GM23248 (cell line): ENCODE data around the gene IL1A. TPM values are rescaled to one million over a fixed set of nuclear protein-coding genes. Genes with fewer than 3 reads are reported as not detected.

Experiments used
- DNase-seq: peaks from one replicate; pipeline ENCODE4 v3.0.0-alpha.2; 2015
- H2AFZ ChIP-seq: fragments of 200-600 bp; sonication (generic); 2 replicates; pipeline ENCODE4 v1.6.1; 2016; ENCODE audit warnings: antibody characterized with exemption
- H3F3A ChIP-seq: fragments of 200-600 bp; sonication (generic); 2 replicates; pipeline ENCODE4 v1.6.1; 2016; ENCODE audit warnings: mild to moderate bottlenecking, antibody characterized with exemption, mixed run types; ENCODE audit not compliant: insufficient read depth
- H3K27ac ChIP-seq: fragments of 200-600 bp; sonication (generic); 2 replicates; pipeline ENCODE4 v1.5.1; 2016; ENCODE audit warnings: mild to moderate bottlenecking
- H3K27me3 ChIP-seq: fragments of 200-600 bp; sonication (generic); replicated peaks from 2 replicates; pipeline ENCODE4 v1.6.1; 2016; ENCODE audit warnings: mild to moderate bottlenecking; ENCODE audit not compliant: insufficient read depth
- H3K36me3 ChIP-seq: fragments of 200-600 bp; sonication (generic); 2 replicates; pipeline ENCODE4 v1.6.1; 2016; ENCODE audit warnings: low read depth, mild to moderate bottlenecking
- H3K4me1 ChIP-seq: fragments of 200-600 bp; sonication (generic); 2 replicates; pipeline ENCODE4 v1.6.1; 2016; ENCODE audit warnings: mild to moderate bottlenecking; ENCODE audit not compliant: insufficient read depth
- H3K4me2 ChIP-seq: fragments of 200-600 bp; sonication (generic); one replicate; pipeline ENCODE4 v1.6.1; 2016; ENCODE audit warnings: mild to moderate bottlenecking; ENCODE audit not compliant: unreplicated experiment
- H3K4me3 ChIP-seq: fragments of 200-600 bp; sonication (generic); 2 replicates; pipeline ENCODE4 v1.5.1; 2016; ENCODE audit warnings: mild to moderate bottlenecking
- H3K79me2 ChIP-seq: fragments of 200-600 bp; sonication (generic); 2 replicates; pipeline ENCODE4 v1.6.1; 2016; ENCODE audit warnings: mild to moderate bottlenecking; ENCODE audit not compliant: insufficient read depth
- H3K9ac ChIP-seq: fragments of 200-600 bp; sonication (generic); 2 replicates; pipeline ENCODE4 v1.6.1; 2016; ENCODE audit warnings: mild to moderate bottlenecking
- H3K9me2 ChIP-seq: fragments of 200-600 bp; sonication (generic); 2 replicates; pipeline ENCODE4 v1.6.1; 2016; ENCODE audit warnings: mixed run types, mild to moderate bottlenecking, moderate library complexity; ENCODE audit not compliant: insufficient read depth
- H3K9me3 ChIP-seq: fragments of 200-600 bp; sonication (generic); one replicate; pipeline ENCODE4 v1.6.1; 2017; ENCODE audit warnings: low read depth
- H4K20me1 ChIP-seq: fragments of 200-600 bp; sonication (generic); 2 replicates; pipeline ENCODE4 v1.6.0; 2016; ENCODE audit not compliant: insufficient read depth
- EZH2 ChIP-seq: fragments of 200-600 bp; sonication (generic); IDR thresholded peaks from 2 replicates; pipeline ENCODE4 v1.6.1; 2018; ENCODE audit warnings: antibody characterized with exemption, mild to moderate bottlenecking; ENCODE audit not compliant: insufficient read depth, poor library complexity, severe bottlenecking
- EZH2phosphoT487 ChIP-seq: fragments of 200-600 bp; sonication (generic); IDR thresholded peaks from 2 replicates; pipeline ENCODE4 v1.6.1; 2018; ENCODE audit warnings: antibody characterized with exemption, moderate library complexity, mild to moderate bottlenecking, low read depth; ENCODE audit not compliant: insufficient read depth
- WGBS, 2 experiments: methylation state at CpG; one replicate each; pipeline ENCODE4 v1.1.6; 2015 to 2017; ENCODE audit warnings: low lambda C conversion rate in 2 of 2, low coverage in 1 of 2; ENCODE audit errors: missing lambda C conversion rate in 2 of 2; 5-methylcytosine and 5-hydroxymethylcytosine counted together
- in situ Hi-C: fragments of 300-500 bp; cut with MboI; formaldehyde crosslinking; loops from 2 replicates; pipeline ENCODE4 v1.15.0; 2020
- polyA plus RNA-seq: library from polyadenylated mRNA; unstranded; fragments of >200 nt; fragmentation: Nextera tagmentation; extraction: Ambion mirVana; gene quantifications from 2 replicates; pipeline ENCODE4 v1.2.1, GENCODE V29; 2016
- total RNA-seq: library from RNA; depleted of rRNA; stranded (reverse); fragments of >200 nt; shearing (Covaris generic); gene quantifications from 2 replicates; pipeline ENCODE4 v1.2.3, GENCODE V29; 2014

IL1A gene
- total and polyA plus RNA-seq, 2 experiments from 2014 or later, result 0.54 TPM; not detected in 1

- in situ Hi-C loops, result no loop called here
- Histone ChIP-seq H3K4me2 (no peak overlapping the region), H3K4me3 (no peak overlapping the region), H4K20me1 (no peaks in the 10 kb centered on the region), H3K9me3 (no peaks in the 10 kb centered on the region), H3K27ac (no peak overlapping the region), H3K27me3 (no peaks in the 10 kb centered on the region), H3K4me1 (no peaks in the 10 kb centered on the region; the same call in 1 of the 2 replicates), H2AFZ (peak overlapping the region; percentile 95; the same call in 1 of the 2 replicates), H3K79me2 (peaks cover 54% of the 10 kb centered on the region), H3K36me3 (no peaks in the 10 kb centered on the region), H3F3A (no peaks in the 10 kb centered on the region), H3K9ac (no peak overlapping the region), H3K9me2 (no peaks in the 10 kb centered on the region)
- TF ChIP-seq EZH2 (no peak), EZH2phosphoT487 (no peak)
- no peak for DNase-seq
- 96 to 99% methylated on average over 4 of the region's 4 CpGs for WGBS, 2 experiments
Observed at GRCh38 chr2:112762276-112762675, 22.0 kb downstream of the IL1A start.

GRCh38 chr2:112760149-112760548 is 24.1 kb downstream of the IL1A start:
- 94 to 96% methylated on average over 1 of the region's 1 CpG for WGBS, 2 experiments
- Histone ChIP-seq H4K20me1 (no peaks in the 10 kb centered on the region), H3K4me2 (no peak overlapping the region), H3K9ac (no peak overlapping the region), H3K4me3 (no peak overlapping the region), H3F3A (no peaks in the 10 kb centered on the region), H3K9me3 (no peaks in the 10 kb centered on the region), H3K79me2 (peaks cover 55% of the 10 kb centered on the region), H3K27ac (no peak overlapping the region), H3K4me1 (no peaks in the 10 kb centered on the region; the same call in 1 of the 2 replicates), H3K9me2 (no peaks in the 10 kb centered on the region), H3K27me3 (no peaks in the 10 kb centered on the region), H2AFZ (peak overlapping the region; percentile 36; the same call in 1 of the 2 replicates), H3K36me3 (no peaks in the 10 kb centered on the region; the same call in 1 of the 2 replicates)
- in situ Hi-C loops, result no loop called here
- TF ChIP-seq EZH2, result no peak
- TF ChIP-seq EZH2phosphoT487, result no peak
- no peak for DNase-seq

GRCh38 chr2:112758711-112759110 is 25.6 kb downstream of the IL1A start:
- Histone ChIP-seq H4K20me1 (no peaks in the 10 kb centered on the region), H3K9me3 (no peaks in the 10 kb centered on the region), H2AFZ (peak overlapping the region; percentile 36; the same call in 1 of the 2 replicates), H3K4me2 (no peak overlapping the region), H3K4me1 (no peaks in the 10 kb centered on the region), H3K36me3 (no peaks in the 10 kb centered on the region; the same call in 1 of the 2 replicates), H3K4me3 (no peak overlapping the region), H3K27ac (no peak overlapping the region), H3K79me2 (peaks cover 54% of the 10 kb centered on the region), H3K9ac (no peak overlapping the region), H3K9me2 (no peaks in the 10 kb centered on the region), H3F3A (no peaks in the 10 kb centered on the region), H3K27me3 (no peaks in the 10 kb centered on the region)
- DNase-seq, result peak; percentile 9
- in situ Hi-C loops, result no loop called here
- 73 to 77% methylated on average over 2 of the region's 2 CpGs for WGBS, 2 experiments
- TF ChIP-seq EZH2phosphoT487, result no peak
- no peak for TF ChIP-seq EZH2

GRCh38 chr2:112757265-112757664 is 27.0 kb downstream of the IL1A start:
- Histone ChIP-seq H3K4me3 (no peak overlapping the region), H3K4me1 (no peaks in the 10 kb centered on the region), H3K9me2 (no peaks in the 10 kb centered on the region), H4K20me1 (no peaks in the 10 kb centered on the region), H3K4me2 (no peak overlapping the region), H2AFZ (no peak overlapping the region), H3F3A (no peaks in the 10 kb centered on the region), H3K27me3 (no peaks in the 10 kb centered on the region), H3K9ac (no peak overlapping the region), H3K36me3 (no peaks in the 10 kb centered on the region; the same call in 1 of the 2 replicates), H3K9me3 (no peaks in the 10 kb centered on the region), H3K27ac (no peak overlapping the region), H3K79me2 (peaks cover 40% of the 10 kb centered on the region)
- 100% methylated on average over 3 of the region's 3 CpGs for WGBS, 2 experiments
- in situ Hi-C loops, result no loop called here
- TF ChIP-seq EZH2 (no peak), EZH2phosphoT487 (no peak)
- DNase-seq, result peak; percentile 24
